NCI-H69 (cell line): ENCODE results near the gene DOCK8.

Source experiments
- DNase-seq: peaks from one replicate; lab custom pipeline; 2025; lab: John Stamatoyannopoulos, UW

The DOCK8 gene

GRCh38 chr9:503881-504852 is 289.5 kb downstream of the DOCK8 start, which contains the start of gene KANK1:
Gene KANK1 (plus strand): TSS chr9:504695.
- DNase-seq: peak; percentile 72

- DNase-seq: no peak
These were observed 290.5 kb downstream of the DOCK8 start for GRCh38 chr9:504921-505740.

- DNase-seq: no peak
These were observed 291.0 kb downstream of the DOCK8 start for GRCh38 chr9:505741-506059.

- DNase-seq: no peak
These were observed 291.6 kb downstream of the DOCK8 start for GRCh38 chr9:506281-506680.

- no peak for DNase-seq
These were observed 297.2 kb downstream of the DOCK8 start for GRCh38 chr9:511861-512260.

- no peak for DNase-seq
These were observed 298.0 kb downstream of the DOCK8 start for GRCh38 chr9:512555-513272.
